Endothelial cell of umbilical vein (primary cell): Measurements from ENCODE around the gene CLCN4.

ENCODE experiments used
- POLR2AphosphoS5 ChIP-seq: IDR thresholded peaks from 2 replicates; pipeline ENCODE4 v1.6.1; 2012; ENCODE audit warnings: low read depth, mild to moderate bottlenecking, control low read depth, low read length, moderate library complexity; ENCODE audit not compliant: insufficient read depth
- TF ChIP-seq, protein P1 (sequence below), 2 donors: IDR thresholded peaks; 1 replicate in 1 of 2; 2 replicates in 1 of 2; pipeline ENCODE4 v1.5.1; 2011; ENCODE audit warnings: low read length in 2 of 2, mild to moderate bottlenecking in 2 of 2, moderate library complexity in 2 of 2, control low read depth in 1 of 2, inconsistent platforms in 1 of 2, low read depth in 1 of 2; ENCODE audit not compliant: insufficient read depth in 1 of 2; ENCODE audit errors: extremely low read depth in 1 of 2

DNA sequence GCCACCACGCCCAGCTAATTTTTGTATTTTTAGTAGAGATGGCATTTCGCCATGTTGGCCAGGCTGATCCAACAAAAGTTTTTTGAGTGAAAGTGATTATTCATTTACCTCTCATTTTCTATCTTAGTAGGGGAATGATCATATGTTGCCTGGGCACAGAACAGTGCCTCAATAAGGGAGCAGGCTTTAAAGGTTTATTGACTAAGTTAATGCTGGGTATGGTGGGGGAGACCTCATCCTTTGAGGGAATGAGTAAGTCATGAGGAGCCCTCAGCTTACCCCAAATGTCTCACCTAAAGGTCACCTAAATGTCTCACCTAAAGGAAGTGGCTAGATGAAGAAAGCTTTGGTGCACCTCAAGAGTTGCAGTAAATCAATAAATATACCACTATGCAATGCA, 109.0 kb downstream of the CLCN4 start:
- TF ChIP-seq, protein P1, sequence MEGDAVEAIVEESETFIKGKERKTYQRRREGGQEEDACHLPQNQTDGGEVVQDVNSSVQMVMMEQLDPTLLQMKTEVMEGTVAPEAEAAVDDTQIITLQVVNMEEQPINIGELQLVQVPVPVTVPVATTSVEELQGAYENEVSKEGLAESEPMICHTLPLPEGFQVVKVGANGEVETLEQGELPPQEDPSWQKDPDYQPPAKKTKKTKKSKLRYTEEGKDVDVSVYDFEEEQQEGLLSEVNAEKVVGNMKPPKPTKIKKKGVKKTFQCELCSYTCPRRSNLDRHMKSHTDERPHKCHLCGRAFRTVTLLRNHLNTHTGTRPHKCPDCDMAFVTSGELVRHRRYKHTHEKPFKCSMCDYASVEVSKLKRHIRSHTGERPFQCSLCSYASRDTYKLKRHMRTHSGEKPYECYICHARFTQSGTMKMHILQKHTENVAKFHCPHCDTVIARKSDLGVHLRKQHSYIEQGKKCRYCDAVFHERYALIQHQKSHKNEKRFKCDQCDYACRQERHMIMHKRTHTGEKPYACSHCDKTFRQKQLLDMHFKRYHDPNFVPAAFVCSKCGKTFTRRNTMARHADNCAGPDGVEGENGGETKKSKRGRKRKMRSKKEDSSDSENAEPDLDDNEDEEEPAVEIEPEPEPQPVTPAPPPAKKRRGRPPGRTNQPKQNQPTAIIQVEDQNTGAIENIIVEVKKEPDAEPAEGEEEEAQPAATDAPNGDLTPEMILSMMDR (IDR thresholded peaks at IDR 0.05; ENCODE audit: extremely low read depth in 1 of 2, insufficient read depth in 1 of 2, low read depth in 1 of 2, low read length in 2 of 2) = no peak
- no peak for TF ChIP-seq POLR2AphosphoS5
